Urinary bladder (tissue), 4 donors: ENCODE results near the gene CAMKK2. TPM values are rescaled to one million over a fixed set of nuclear protein-coding genes. Genes with fewer than 3 reads are reported as not detected.
A peak's percentile ranks its signal among the peaks of the same experiment; 100 is the strongest.

ENCODE experiments used
- DNase-seq: peaks from one replicate; pipeline ENCODE4 v3.0.0-alpha.2; 2015; ENCODE audit errors: extremely low spot score
- H3K27ac ChIP-seq: one replicate; pipeline ENCODE4 v1.5.1; 2013; ENCODE audit warnings: low read depth, mild to moderate bottlenecking, moderate library complexity
- H3K36me3 ChIP-seq: one replicate; pipeline ENCODE4 v1.6.1; 2013; ENCODE audit warnings: mild to moderate bottlenecking, moderate library complexity; ENCODE audit not compliant: insufficient read depth
- H3K4me1 ChIP-seq: one replicate; pipeline ENCODE4 v1.6.1; 2013; ENCODE audit warnings: mild to moderate bottlenecking, moderate library complexity; ENCODE audit not compliant: insufficient read depth
- H3K4me3 ChIP-seq: one replicate; pipeline ENCODE4 v1.5.1; 2013; ENCODE audit warnings: low read depth, low read length
- WGBS: extraction: QIAGEN DNeasy Blood & Tissue Kit; methylation state at CpG from one replicate; pipeline ENCODE4 v1.1.7; 2013; 5-methylcytosine and 5-hydroxymethylcytosine counted together
- polyA plus RNA-seq: library from polyadenylated mRNA; stranded (reverse); fragments of 200-250 nt; gene quantifications from one replicate; pipeline ENCODE4 v1.2.3, GENCODE V29; 2013
- total RNA-seq: library from RNA; depleted of rRNA; stranded (reverse); fragments of >200 nt; gene quantifications from one replicate; pipeline ENCODE4 v1.2.3, GENCODE V29; 2014
- donor health status: healthy with polysubstance abuse.
- donor health status: healthy.

CAMKK2 gene
- 18.5 TPM for total RNA-seq
- polyA plus RNA-seq, result 47.0 TPM

GRCh38 chr12:121296618-121297434 lies at the start of gene CAMKK2:
CAMKK2 (minus strand) TSS chr12:121296709; CDS start chr12:121274526, 22,183 bp downstream.
- under 1% methylated on average over 102 of the region's 104 CpGs for WGBS
- peak; percentile 49 for DNase-seq
- H3K36me3 ChIP-seq, result no peaks in the 10 kb centered on the region

GRCh38 chr12:121345151-121345815 lies 48.8 kb upstream of the CAMKK2 start:
- H3K36me3 ChIP-seq, result peaks cover 2% of the 10 kb centered on the region
- no peak for DNase-seq
- 78% methylated on average over 4 of the region's 4 CpGs for WGBS

More at GRCh38 chr12:121296618-121297434, at the start of gene CAMKK2:
- Histone ChIP-seq H3K4me1 (no peaks in the 10 kb centered on the region), H3K4me3 (peak within 1 kb of the TSS; percentile 97), H3K27ac (peak within 1 kb of the TSS; percentile 63)

GRCh38 chr12:121344506-121344905 lies 48.0 kb upstream of the CAMKK2 start:
- H3K4me1 ChIP-seq, result no peaks in the 10 kb centered on the region
- 88% methylated on average over 3 of the region's 3 CpGs for WGBS
- H3K36me3 ChIP-seq, result peaks cover 2% of the 10 kb centered on the region
- DNase-seq, result no peak
- H3K27ac ChIP-seq, result no peak overlapping the region
- no peak overlapping the region for H3K4me3 ChIP-seq

More at GRCh38 chr12:121345151-121345815, 48.8 kb upstream of the CAMKK2 start:
- no peak overlapping the region for H3K27ac ChIP-seq
- no peaks in the 10 kb centered on the region for H3K4me1 ChIP-seq
- H3K4me3 ChIP-seq, result no peak overlapping the region

GRCh38 chr12:121337416-121337815 lies 40.9 kb upstream of the CAMKK2 start:
- no peaks in the 10 kb centered on the region for H3K4me1 ChIP-seq
- H3K27ac ChIP-seq, result no peak overlapping the region
- no peak for DNase-seq
- H3K4me3 ChIP-seq, result no peak overlapping the region
- peaks cover 5% of the 10 kb centered on the region for H3K36me3 ChIP-seq
- WGBS, result 97% methylated on average over 4 of the region's 4 CpGs

- peaks cover 7% of the 10 kb centered on the region for H3K36me3 ChIP-seq
Observed at GRCh38 chr12:121334513-121335343, 38.2 kb upstream of the CAMKK2 start.

GRCh38 chr12:121333747-121334146 lies 37.2 kb upstream of the CAMKK2 start:
- H3K27ac ChIP-seq, result no peak overlapping the region
- H3K4me3 ChIP-seq, result no peak overlapping the region
- 95% methylated on average over 1 of the region's 1 CpG for WGBS
- H3K4me1 ChIP-seq, result no peaks in the 10 kb centered on the region
- H3K36me3 ChIP-seq, result peaks cover 7% of the 10 kb centered on the region
- no peak for DNase-seq

More at GRCh38 chr12:121334513-121335343, 38.2 kb upstream of the CAMKK2 start:
- 62% methylated on average over 8 of the region's 8 CpGs for WGBS
- Histone ChIP-seq H3K4me3 (no peak overlapping the region), H3K27ac (no peak overlapping the region), H3K4me1 (no peaks in the 10 kb centered on the region)
- peak; percentile 8 for DNase-seq

- Histone ChIP-seq H3K4me3 (no peak overlapping the region), H3K27ac (no peak overlapping the region), H3K36me3 (peaks cover 12% of the 10 kb centered on the region), H3K4me1 (no peaks in the 10 kb centered on the region)
- WGBS, result 80% methylated on average over 6 of the region's 6 CpGs
- DNase-seq, result no peak
Observed at GRCh38 chr12:121331248-121331647, 34.7 kb upstream of the CAMKK2 start.

GRCh38 chr12:121330692-121331091 lies 34.2 kb upstream of the CAMKK2 start:
- DNase-seq, result no peak
- Histone ChIP-seq H3K27ac (no peak overlapping the region), H3K36me3 (peaks cover 12% of the 10 kb centered on the region), H3K4me3 (no peak overlapping the region), H3K4me1 (no peaks in the 10 kb centered on the region)

- H3K4me1 ChIP-seq, result no peaks in the 10 kb centered on the region
- no peak overlapping the region for H3K27ac ChIP-seq
- 95% methylated on average over 4 of the region's 4 CpGs for WGBS
- H3K4me3 ChIP-seq, result no peak overlapping the region
- DNase-seq, result no peak
- peaks cover 11% of the 10 kb centered on the region for H3K36me3 ChIP-seq
Observed at GRCh38 chr12:121330195-121330594, 33.7 kb upstream of the CAMKK2 start.

GRCh38 chr12:121328620-121329019 lies 32.1 kb upstream of the CAMKK2 start:
- 94% methylated on average over 4 of the region's 4 CpGs for WGBS
- Histone ChIP-seq H3K4me3 (no peak overlapping the region), H3K4me1 (no peaks in the 10 kb centered on the region), H3K27ac (no peak overlapping the region), H3K36me3 (peaks cover 11% of the 10 kb centered on the region)
- DNase-seq, result no peak

- H3K4me1 ChIP-seq, result no peaks in the 10 kb centered on the region
- H3K4me3 ChIP-seq, result no peak overlapping the region
- H3K27ac ChIP-seq, result no peak overlapping the region
- WGBS, result 89% methylated on average over 21 of the region's 21 CpGs
- DNase-seq, result no peak
- peaks cover 11% of the 10 kb centered on the region for H3K36me3 ChIP-seq
Observed at GRCh38 chr12:121326996-121327674, 30.6 kb upstream of the CAMKK2 start.

- Histone ChIP-seq H3K4me3 (no peak overlapping the region), H3K4me1 (no peaks in the 10 kb centered on the region), H3K27ac (no peak overlapping the region), H3K36me3 (peaks cover 9% of the 10 kb centered on the region)
- DNase-seq, result no peak
- 67% methylated on average over 5 of the region's 5 CpGs for WGBS
Observed at GRCh38 chr12:121325922-121326396, 29.4 kb upstream of the CAMKK2 start.

- Histone ChIP-seq H3K4me3 (no peak overlapping the region), H3K36me3 (peaks cover 7% of the 10 kb centered on the region), H3K27ac (no peak overlapping the region), H3K4me1 (no peaks in the 10 kb centered on the region)
- no peak for DNase-seq
- 91% methylated on average over 3 of the region's 3 CpGs for WGBS
Observed at GRCh38 chr12:121323908-121324307, 27.4 kb upstream of the CAMKK2 start.
